K562 (cell line): ENCODE results near the gene FANCC. TPM values are rescaled to one million over a fixed set of nuclear protein-coding genes. Genes with fewer than 3 reads are reported as not detected.

ENCODE experiments used
- ATAC-seq: fragments of 200-7000 bp; cut with Tn5 transposase; 3 replicates; pipeline ENCODE4 v1.9.1; 2020; ENCODE audit warnings: moderate library complexity
- BruUV-seq: library from RNA; stranded (reverse); fragments of 400-500 nt; replicated peaks from 2 replicates; lab custom pipeline; 2021; lab: Mats Ljungman, UMichigan
- CTCF ChIA-PET: fragments of 300-600 bp; formaldehyde crosslinking; extraction: SDS; loops from one replicate; lab custom pipeline; 2021; ENCODE audit warnings: low intra/inter-chr PET ratio; lab: Yijun Ruan, JAX
- POLR2A ChIA-PET: fragments of 300-600, 350-650 bp; sonication (Branson Sonifier 250); formaldehyde crosslinking; extraction: SDS; loops from one replicate; lab custom pipeline; 2021; ENCODE audit warnings: antibody characterized with exemption, inconsistent platforms; lab: Yijun Ruan, JAX
- DNase-seq, 4 experiments: peaks; one replicate each; pipeline versions ENCODE4 v3.0.0 to v3.0.0-alpha.2; 2011 to 2018; ENCODE audit warnings: low spot score in 3 of 4, mixed read lengths in 3 of 4; ENCODE audit errors: extremely low read depth in 1 of 4
- FAIRE-seq: peaks from 2 replicates; lab custom pipeline; 2011; peaks lifted over from hg19 to GRCh38; lab: Jason Lieb, UNC
- H2AFZ ChIP-seq: 2 replicates; pipeline ENCODE4 v1.6.0; 2011; ENCODE audit warnings: low read depth, low read length, control low read depth, inconsistent platforms
- H3K27ac ChIP-seq: fragments of 200-600 bp; 3 replicates; pipeline ENCODE4 v1.8.0; 2011; ENCODE audit warnings: low read depth, mild to moderate bottlenecking, control low read depth, inconsistent platforms, low read length, moderate library complexity, mixed read lengths; ENCODE audit errors: extremely low read depth
- H3K27me3 ChIP-seq, 2 experiments: fragments of 300-600 bp in 1 of 2; 2 replicates in 1 of 2; 3 replicates in 1 of 2; pipeline versions ENCODE4 v1.6.0 to v1.8.0; 2011; ENCODE audit warnings: inconsistent platforms in 2 of 2, low read length in 2 of 2, mild to moderate bottlenecking in 1 of 2, mixed read lengths in 1 of 2, moderate library complexity in 1 of 2; ENCODE audit not compliant: control insufficient read depth in 2 of 2, insufficient read depth in 2 of 2
- H3K36me3 ChIP-seq: fragments of 300-600 bp; 3 replicates; pipeline ENCODE4 v1.8.0; 2011; ENCODE audit warnings: mild to moderate bottlenecking, low read length, inconsistent platforms; ENCODE audit not compliant: control insufficient read depth, insufficient read depth
- H3K4me1 ChIP-seq, 2 experiments: fragments of 200-600 bp in 1 of 2; replicated peaks in 1 of 2; 2 replicates in 1 of 2; 3 replicates in 1 of 2; pipeline versions ENCODE4 v1.5.1 to v1.8.0; 2011; ENCODE audit warnings: inconsistent platforms in 2 of 2, low read length in 2 of 2, mild to moderate bottlenecking in 1 of 2, mixed read lengths in 1 of 2, moderate library complexity in 1 of 2; ENCODE audit not compliant: control insufficient read depth in 2 of 2, insufficient read depth in 2 of 2
- H3K4me2 ChIP-seq: 2 replicates; pipeline ENCODE4 v1.6.1; 2011; ENCODE audit warnings: low read length, control low read depth, inconsistent platforms, mixed read lengths; ENCODE audit not compliant: insufficient read depth
- H3K4me3 ChIP-seq: fragments of 200-600 bp; sonication (generic), shearing (Covaris generic); 2 replicates; pipeline ENCODE4 v1.5.1; 2016; ENCODE audit warnings: control low read depth, inconsistent platforms
- H3K79me2 ChIP-seq: fragments of 200-600 bp; 3 replicates; pipeline ENCODE4 v1.8.0; 2011; ENCODE audit warnings: low read length, inconsistent platforms; ENCODE audit not compliant: control insufficient read depth, insufficient read depth
- H3K9ac ChIP-seq, 2 experiments: 2 replicates each; pipeline versions ENCODE4 v1.6.0 to v1.6.1; 2011; ENCODE audit warnings: low read depth in 2 of 2, low read length in 2 of 2, control low read depth in 1 of 2, inconsistent platforms in 1 of 2, mild to moderate bottlenecking in 1 of 2, mixed read lengths in 1 of 2; ENCODE audit not compliant: insufficient read depth in 1 of 2
- H3K9me1 ChIP-seq: one replicate; pipeline ENCODE4 v1.6.0; 2011; ENCODE audit warnings: inconsistent platforms, mild to moderate bottlenecking, low read length, moderate library complexity; ENCODE audit not compliant: control insufficient read depth, insufficient read depth
- H3K9me3 ChIP-seq: replicated peaks from 2 replicates; pipeline ENCODE4 v1.5.1; 2011; ENCODE audit warnings: low read depth, low read length, inconsistent platforms; ENCODE audit not compliant: control insufficient read depth, insufficient read depth
- H4K20me1 ChIP-seq: replicated peaks from 2 replicates; pipeline ENCODE4 v1.6.1; 2011; ENCODE audit warnings: low read length, inconsistent platforms, mixed read lengths; ENCODE audit not compliant: control insufficient read depth, insufficient read depth
- ARHGAP35 ChIP-seq: fragments of 450-650 bp; IDR thresholded peaks from 2 replicates; pipeline ENCODE4 v1.6.1; 2018; ENCODE audit not compliant: partially characterized antibody
- BACH1 ChIP-seq: fragments of 200-800 bp; sonication (Bioruptor generic); IDR thresholded peaks from 2 replicates; pipeline ENCODE4 v1.6.1; 2016; ENCODE audit warnings: missing genetic modification characterization, missing compliant biosample characterization
- CHD1 ChIP-seq: fragments of 200-600 bp; sonication (generic); IDR thresholded peaks from one replicate; pipeline ENCODE4 v1.6.1; 2012; ENCODE audit warnings: mild to moderate bottlenecking, moderate library complexity, low read length, inconsistent platforms
- ETV1 ChIP-seq: fragments of 450-650 bp; conservative IDR thresholded peaks from 2 replicates; pipeline ENCODE4 v1.6.1; 2016; ENCODE audit warnings: missing genetic modification characterization, control low read depth, low read depth, missing compliant biosample characterization
- HMGXB4 ChIP-seq: sonication (generic); formaldehyde crosslinking; IDR thresholded peaks from 2 replicates; pipeline ENCODE4 v1.8.1; 2023; ENCODE audit warnings: mild to moderate bottlenecking, missing genetic modification reagents
- JUND ChIP-seq, 2 experiments: IDR thresholded peaks; 2 replicates in 1 of 2; 3 replicates in 1 of 2; pipeline ENCODE4 v1.6.1; 2011; ENCODE audit warnings: borderline replicate concordance in 2 of 2, low read depth in 2 of 2, low read length in 2 of 2, improper control_type of control experiment in 1 of 2, missing biosample characterization in 1 of 2, missing genetic modification characterization in 1 of 2, missing genetic modification reagents in 1 of 2
- L3MBTL2 ChIP-seq: fragments of 450-650 bp; IDR thresholded peaks from 2 replicates; pipeline ENCODE4 v1.6.1; 2016; ENCODE audit warnings: mild to moderate bottlenecking, moderate library complexity
- MXD1 ChIP-seq: fragments of 250-450 bp; sonication (Bioruptor Pico); IDR thresholded peaks from 2 replicates; pipeline ENCODE4 v1.8.0; 2021; ENCODE audit warnings: borderline replicate concordance, mild to moderate bottlenecking, moderate library complexity; ENCODE audit not compliant: poor library complexity, severe bottlenecking
- NFE2 ChIP-seq: IDR thresholded peaks from 2 replicates; pipeline ENCODE4 v1.6.1; 2014; ENCODE audit warnings: antibody characterized with exemption, low read depth
- NONO ChIP-seq, 2 experiments: fragments of 200-400 bp in 1 of 2; fragments of 450-650 bp in 1 of 2; formaldehyde crosslinking in 1 of 2; IDR thresholded peaks; 2 replicates each; pipeline ENCODE4 v1.6.1; 2017; ENCODE audit warnings: low read depth in 2 of 2, mild to moderate bottlenecking in 2 of 2, moderate library complexity in 2 of 2, low read length in 1 of 2
- NR2C1 ChIP-seq, 2 experiments: fragments of 450-650 bp; IDR thresholded peaks; 2 replicates each; pipeline ENCODE4 v1.6.1; 2017; ENCODE audit warnings: mild to moderate bottlenecking in 2 of 2, antibody characterized with exemption in 1 of 2, inconsistent platforms in 1 of 2, missing compliant biosample characterization in 1 of 2, missing genetic modification characterization in 1 of 2
- POLR2H ChIP-seq: IDR thresholded peaks from 2 replicates; pipeline ENCODE4 v1.6.1; 2016; ENCODE audit warnings: missing genetic modification characterization, low read depth, mild to moderate bottlenecking, control low read depth, missing compliant biosample characterization, moderate library complexity
- ZFP30 ChIP-seq: fragments of 250-450 bp; sonication (Bioruptor Pico); IDR thresholded peaks from 2 replicates; pipeline ENCODE4 v1.8.0; 2022; ENCODE audit warnings: moderate library complexity, mild to moderate bottlenecking, inconsistent platforms, borderline replicate concordance
- ZNF431 ChIP-seq: sonication (generic); formaldehyde crosslinking; IDR thresholded peaks from 2 replicates; pipeline ENCODE4 v1.8.0; 2022; ENCODE audit warnings: mild to moderate bottlenecking, missing genetic modification reagents
- ZNF75A ChIP-seq: fragments of 450-650 bp; formaldehyde crosslinking; IDR thresholded peaks from 2 replicates; pipeline ENCODE4 v1.4.0; 2020; ENCODE audit warnings: mild to moderate bottlenecking
- WGBS: fragments of 100-300 bp; shearing (Covaris generic); methylation state at CpG from one replicate; pipeline ENCODE4 v1.1.6; 2016; ENCODE audit warnings: low coverage, mixed read lengths; ENCODE audit not compliant: insufficient coverage; ENCODE audit errors: missing lambda C conversion rate; 5-methylcytosine and 5-hydroxymethylcytosine counted together
- in situ Hi-C: fragments of 300-500 bp; cut with MboI; formaldehyde crosslinking; loops from 4 replicates; pipeline ENCODE4 v1.15.0; 2018; ENCODE audit warnings: inconsistent platforms, mixed read lengths
- intact Hi-C: fragments of 100-400 bp; cut with micrococcal nuclease; formaldehyde crosslinking; loops from 2 replicates; pipeline ENCODE4 v1.14.2; 2022
- polyA plus RNA-seq, 8 experiments: library from polyadenylated mRNA; depleted of rRNA in 4 of 8; stranded (reverse) in 5 of 8; unstranded in 3 of 8; fragments of >200 nt; fragmentation: Nextera tagmentation in 2 of 8; fragmentation: Illumina TruSeq in 1 of 8; extraction: Ambion mirVana in 2 of 8; extraction: Trizol in 1 of 8; gene quantifications; 2 replicates each; pipeline versions ENCODE4 v1.2.1 to v1.2.3, GENCODE V29; 2011 to 2014; ENCODE audit warnings: inconsistent platforms in 1 of 8, missing spikeins in 1 of 8
- total RNA-seq, 7 experiments: library from RNA; depleted of rRNA in 6 of 7; stranded (reverse); fragments of >200 nt in 6 of 7; fragmentation: Illumina TruSeq in 2 of 7; extraction: Trizol in 2 of 7; gene quantifications; 2 replicates each; pipeline versions ENCODE4 v1.2.1 to v1.2.3, GENCODE V29; 2011 to 2021; ENCODE audit warnings: low replicate concordance in 1 of 7
- TF ChIP-seq, protein P1 (sequence below): sonication (generic); formaldehyde crosslinking; IDR thresholded peaks from 2 replicates; pipeline ENCODE4 v1.8.1; 2023; ENCODE audit warnings: mild to moderate bottlenecking, missing genetic modification reagents
- TF ChIP-seq, protein P2 (sequence below): fragments of 450-650 bp; IDR thresholded peaks from 2 replicates; pipeline ENCODE4 v1.6.1; 2016; ENCODE audit warnings: missing biosample characterization, missing genetic modification characterization

Gene FANCC
- total and polyA plus RNA-seq, 9 of the 15 experiments (the other 6 are each of a cell fraction or from before 2014, with no cell fraction given) = 4.6 to 18.4 (median 14.2) TPM

DNA sequence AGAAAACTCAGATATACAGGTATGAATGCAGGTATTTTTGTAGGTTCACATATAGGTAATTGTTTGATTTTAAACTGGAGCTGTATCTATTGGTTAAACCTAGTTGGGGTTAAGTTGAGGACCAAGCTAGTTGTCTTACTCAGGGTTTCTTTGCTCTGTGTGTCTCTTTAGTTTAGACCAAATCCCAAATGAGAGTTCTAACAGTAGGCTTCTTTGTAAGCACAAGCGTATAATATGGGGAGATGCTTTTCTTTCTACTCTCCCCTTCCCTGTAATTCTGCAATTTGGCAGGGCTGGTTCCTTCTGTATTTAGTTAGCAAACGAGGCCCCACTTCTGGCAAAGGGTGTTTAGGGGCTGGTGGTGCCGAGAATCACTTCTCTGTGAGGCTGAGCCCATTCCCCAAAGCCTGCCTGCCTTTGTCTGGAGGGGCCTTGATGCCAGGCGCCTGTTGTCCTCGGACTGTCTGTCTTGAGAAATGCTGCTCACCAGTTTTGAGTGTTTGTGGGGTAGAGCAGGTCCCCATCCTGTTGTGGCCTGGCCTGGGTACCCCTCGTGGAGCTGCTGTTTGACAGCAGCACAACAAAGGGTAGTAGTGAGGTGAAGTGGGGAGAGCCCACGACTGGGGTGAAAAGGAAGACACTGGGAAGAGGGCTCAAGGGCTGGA is 259.3 kb downstream of the FANCC start:
- no peak overlapping the region for H3K27ac ChIP-seq

More for the DNA sequence above, 259.3 kb downstream of the FANCC start:
- ChIA-PET POLR2A (interaction anchor here (0.8 to 1.7 kb wide), 2 partner anchors 9 kb away, joined by 3 to 5 read pairs; no protein-coding TSS in a partner anchor), CTCF (no interaction called here)
- Histone ChIP-seq H3K4me1 (peaks cover 0 to 3% of the 10 kb centered on the region in 2 experiments; a peak in 2 of 5 replicates), H3K27me3 (no peaks in the 10 kb centered on the region), H3K9ac (no peak overlapping the region), H3K4me3 (no peak overlapping the region), H3K36me3 (peaks cover 3% of the 10 kb centered on the region; the same call in 1 of the 3 replicates), H3K4me2 (no peak overlapping the region), H4K20me1 (no peaks in the 10 kb centered on the region), H2AFZ (no peak overlapping the region), H3K9me3 (no peaks in the 10 kb centered on the region), H3K9me1 (no peaks in the 10 kb centered on the region), H3K79me2 (no peaks in the 10 kb centered on the region)
- BruUV-seq = no TSS peak
- DNase-seq (no peak), ATAC-seq (no peak), FAIRE-seq (no peak)
- in situ Hi-C loops = no loop called here
- no peak for TF ChIP-seq NONO (IDR thresholded peaks at IDR 0.05; ENCODE audit: low read depth in 2 of 2, low read length in 1 of 2)
- TF ChIP-seq, protein P1, sequence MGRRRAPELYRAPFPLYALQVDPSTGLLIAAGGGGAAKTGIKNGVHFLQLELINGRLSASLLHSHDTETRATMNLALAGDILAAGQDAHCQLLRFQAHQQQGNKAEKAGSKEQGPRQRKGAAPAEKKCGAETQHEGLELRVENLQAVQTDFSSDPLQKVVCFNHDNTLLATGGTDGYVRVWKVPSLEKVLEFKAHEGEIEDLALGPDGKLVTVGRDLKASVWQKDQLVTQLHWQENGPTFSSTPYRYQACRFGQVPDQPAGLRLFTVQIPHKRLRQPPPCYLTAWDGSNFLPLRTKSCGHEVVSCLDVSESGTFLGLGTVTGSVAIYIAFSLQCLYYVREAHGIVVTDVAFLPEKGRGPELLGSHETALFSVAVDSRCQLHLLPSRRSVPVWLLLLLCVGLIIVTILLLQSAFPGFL = no peak
- TF ChIP-seq NFE2 = no peak
- TF ChIP-seq ETV1 (tag) = no peak
- TF ChIP-seq, protein P2, sequence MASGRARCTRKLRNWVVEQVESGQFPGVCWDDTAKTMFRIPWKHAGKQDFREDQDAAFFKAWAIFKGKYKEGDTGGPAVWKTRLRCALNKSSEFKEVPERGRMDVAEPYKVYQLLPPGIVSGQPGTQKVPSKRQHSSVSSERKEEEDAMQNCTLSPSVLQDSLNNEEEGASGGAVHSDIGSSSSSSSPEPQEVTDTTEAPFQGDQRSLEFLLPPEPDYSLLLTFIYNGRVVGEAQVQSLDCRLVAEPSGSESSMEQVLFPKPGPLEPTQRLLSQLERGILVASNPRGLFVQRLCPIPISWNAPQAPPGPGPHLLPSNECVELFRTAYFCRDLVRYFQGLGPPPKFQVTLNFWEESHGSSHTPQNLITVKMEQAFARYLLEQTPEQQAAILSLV (tag) = no peak
- no peak for TF ChIP-seq HMGXB4 (CRISPR knock-in tag)
- TF ChIP-seq NR2C1 (IDR thresholded peaks at IDR 0.05) = no peak
- no peak for TF ChIP-seq NR2C1 (tag; IDR thresholded peaks at IDR 0.05)
- TF ChIP-seq L3MBTL2 = no peak
- no peak for TF ChIP-seq ZFP30 (CRISPR knock-in tag)
- no peak for TF ChIP-seq MXD1 (CRISPR knock-in tag)
- no peak for TF ChIP-seq JUND (IDR thresholded peaks at IDR 0.05; ENCODE audit: borderline replicate concordance, low read depth, low read length)
- no peak for TF ChIP-seq JUND (tag; IDR thresholded peaks at IDR 0.05; ENCODE audit: borderline replicate concordance, low read depth, low read length)
- no peak for TF ChIP-seq ZNF431
- no peak for TF ChIP-seq BACH1 (tag)
- no peak for TF ChIP-seq ZNF75A
- TF ChIP-seq ARHGAP35 = no peak
- TF ChIP-seq CHD1 = no peak
- no peak for TF ChIP-seq POLR2H
- WGBS = 60% methylated on average over 7 of the region's 7 CpGs
- intact Hi-C loops = no loop called here
